GM21515 (cell line): Measurements from ENCODE around the gene APOBEC4.
"Not testable (repeated sequence)": the region's sequence is repeated elsewhere in the genome, so short reads cannot be mapped to it uniquely, and the experiment has no call there.

Experiments
- ATAC-seq: cut with Tn5 transposase; IDR thresholded peaks from one replicate; pipeline ENCODE4 v1.9.1; 2021; ENCODE audit not compliant: unreplicated experiment

APOBEC4 gene

GRCh38 chr1:183635099-183635605 is 18.0 kb downstream of the APOBEC4 start:
- peak; percentile 4 for ATAC-seq

GRCh38 chr1:183634429-183635065 is 18.6 kb downstream of the APOBEC4 start:
- no peak for ATAC-seq

GRCh38 chr1:183633676-183634343 is 19.3 kb downstream of the APOBEC4 start:
- peak; percentile 36 for ATAC-seq

GRCh38 chr1:183632964-183633363 is 20.2 kb downstream of the APOBEC4 start:
- no peak for ATAC-seq

- no peak for ATAC-seq
Observed at GRCh38 chr1:183632114-183632513, 21.0 kb downstream of the APOBEC4 start.

GRCh38 chr1:183630748-183631147 is 22.4 kb downstream of the APOBEC4 start:
- ATAC-seq, result no peak

GRCh38 chr1:183628537-183628936 is 24.6 kb downstream of the APOBEC4 start:
- ATAC-seq, result no peak

- ATAC-seq, result not testable (repeated sequence)
Observed at GRCh38 chr1:183626236-183626635, 26.9 kb downstream of the APOBEC4 start.

GRCh38 chr1:183622884-183623785 is 30.0 kb downstream of the APOBEC4 start:
- peak; percentile 85 for ATAC-seq

- no peak for ATAC-seq
Observed at GRCh38 chr1:183622013-183622412, 31.1 kb downstream of the APOBEC4 start.

- no peak for ATAC-seq
Observed at GRCh38 chr1:183620311-183620710, 32.8 kb downstream of the APOBEC4 start.

GRCh38 chr1:183619781-183620180 is 33.3 kb downstream of the APOBEC4 start:
- ATAC-seq, result no peak

GRCh38 chr1:183618202-183618601 is 34.9 kb downstream of the APOBEC4 start:
- ATAC-seq, result not testable (repeated sequence)

- not testable (repeated sequence) for ATAC-seq
Observed at GRCh38 chr1:183612975-183613374, 40.1 kb downstream of the APOBEC4 start.

- ATAC-seq, result no peak
Observed at GRCh38 chr1:183612407-183612806, 40.7 kb downstream of the APOBEC4 start.

- no peak for ATAC-seq
Observed at GRCh38 chr1:183611021-183611420, 42.1 kb downstream of the APOBEC4 start.

- ATAC-seq, result no peak
Observed at GRCh38 chr1:183609759-183610452, 43.2 kb downstream of the APOBEC4 start.

GRCh38 chr1:183609313-183609712 is 43.8 kb downstream of the APOBEC4 start:
- peak; percentile 43 for ATAC-seq

GRCh38 chr1:183607322-183607980 is 45.7 kb downstream of the APOBEC4 start:
- ATAC-seq, result no peak

GRCh38 chr1:183605904-183606303 is 47.2 kb downstream of the APOBEC4 start:
- ATAC-seq, result no peak
